GM10266 (cell line): ENCODE measurements around the gene PDF.
"Not testable (repeated sequence)": the region's sequence is repeated elsewhere in the genome, so short reads cannot be mapped to it uniquely, and the experiment has no call there.

Source experiments
- DNase-seq: peaks from one replicate; pipeline ENCODE4 v3.0.0; 2012; ENCODE audit errors: extremely low spot score
- CTCF ChIP-seq: IDR thresholded peaks from 2 replicates; pipeline ENCODE4 v1.5.1; 2012; ENCODE audit warnings: mild to moderate bottlenecking, low read depth; ENCODE audit not compliant: control insufficient read depth, insufficient read depth; ENCODE audit errors: missing control alignments

Gene PDF

GRCh38 chr16:69367980-69368379 lies 37.6 kb upstream of the PDF start:
- DNase-seq: no peak

GRCh38 chr16:69366431-69366830 lies 36.0 kb upstream of the PDF start:
- no peak for DNase-seq
- no peak for TF ChIP-seq CTCF

More at GRCh38 chr16:69367980-69368379, 37.6 kb upstream of the PDF start:
- no peak for TF ChIP-seq CTCF

- no peak for DNase-seq
- TF ChIP-seq CTCF: no peak
These were observed 35.5 kb upstream of the PDF start for GRCh38 chr16:69365901-69366300.

- no peak for TF ChIP-seq CTCF
- no peak for DNase-seq
These were observed 33.7 kb upstream of the PDF start for GRCh38 chr16:69364088-69364487.

- TF ChIP-seq CTCF: no peak
- no peak for DNase-seq
These were observed 32.9 kb upstream of the PDF start for GRCh38 chr16:69363281-69363717.

- not testable (repeated sequence) for DNase-seq
These were observed 29.7 kb upstream of the PDF start for GRCh38 chr16:69360070-69360469.

GRCh38 chr16:69351309-69352027 lies 21.1 kb upstream of the PDF start, which contains the start of gene TMED6:
TSS of gene TMED6 (minus strand) at chr16:69351786. CDS start at chr16:69351753, 33 bp downstream.
- no peak for DNase-seq
- no peak for TF ChIP-seq CTCF
